ENCODE results near the gene DGKZ.

DNA sequence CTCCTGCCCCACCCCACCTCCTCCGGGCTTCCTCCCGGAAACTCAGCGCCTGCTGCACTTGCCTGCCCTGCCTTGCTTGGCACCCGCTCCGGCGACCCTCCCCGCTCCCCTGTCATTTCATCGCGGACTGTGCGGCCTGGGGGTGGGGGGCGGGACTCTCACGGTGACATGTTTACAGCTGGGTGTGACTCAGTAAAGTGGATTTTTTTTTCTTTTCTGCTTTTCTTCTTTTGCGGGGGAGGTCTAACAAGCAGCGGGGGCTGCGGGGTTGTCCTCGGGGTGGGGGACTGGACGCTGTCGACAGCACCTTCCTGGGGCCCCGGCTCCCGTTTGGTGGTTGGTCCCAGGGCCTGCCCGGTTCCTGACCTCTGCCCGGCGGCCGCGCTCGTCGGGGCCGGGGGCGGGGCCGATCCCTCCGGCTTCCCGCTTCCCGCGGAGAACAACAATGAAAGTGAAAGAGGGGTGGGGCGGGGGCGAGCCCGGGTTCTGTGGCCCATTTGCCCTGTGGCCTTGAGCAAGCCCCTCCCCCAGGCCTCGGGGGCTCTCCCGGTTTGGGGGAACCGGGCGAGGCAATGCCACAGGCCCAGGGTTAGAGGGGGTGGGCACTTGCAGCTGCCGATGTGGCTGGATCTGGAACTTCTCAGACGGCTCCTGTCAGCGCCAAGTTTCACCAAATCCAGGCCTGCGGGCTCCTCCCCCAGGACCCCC is 33.2 kb downstream of the DGKZ start:
- no peak for TF ChIP-seq CTCF (IDR thresholded peaks at IDR 0.05; ENCODE audit: extremely low read depth in 1 of 2, insufficient read depth in 1 of 2, low read depth in 1 of 2, low read length in 2 of 2)
- TF ChIP-seq, protein P1, sequence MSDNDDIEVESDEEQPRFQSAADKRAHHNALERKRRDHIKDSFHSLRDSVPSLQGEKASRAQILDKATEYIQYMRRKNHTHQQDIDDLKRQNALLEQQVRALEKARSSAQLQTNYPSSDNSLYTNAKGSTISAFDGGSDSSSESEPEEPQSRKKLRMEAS (IDR thresholded peaks at IDR 0.05; ENCODE audit: insufficient read depth, insufficient read length), result no peak
